D721Med (cell line): ENCODE data around the gene NLRP6.
"Not testable (repeated sequence)": the region's sequence is repeated elsewhere in the genome, so short reads cannot be mapped to it uniquely, and the experiment has no call there.

Source experiments
- DNase-seq: peaks from one replicate; pipeline ENCODE4 v3.0.0; 2011; ENCODE audit warnings: low spot score; ENCODE audit not compliant: insufficient read length
- FAIRE-seq: peaks from 2 replicates; lab custom pipeline; 2011; peaks lifted over from hg19 to GRCh38; lab: Jason Lieb, UNC
- CTCF ChIP-seq: IDR thresholded peaks from 2 replicates; pipeline ENCODE4 v1.5.1; 2012; ENCODE audit warnings: mild to moderate bottlenecking, control low read depth; ENCODE audit not compliant: insufficient read depth; ENCODE audit errors: missing control alignments

Gene NLRP6

GRCh38 chr11:256952-257737 is 21.1 kb upstream of the NLRP6 start:
- DNase-seq: no peak
- FAIRE-seq: no peak
- TF ChIP-seq CTCF: no peak

- FAIRE-seq (no peak), DNase-seq (no peak)
- peak; percentile 32 for TF ChIP-seq CTCF
Observed at GRCh38 chr11:257766-258493, 20.3 kb upstream of the NLRP6 start.

- TF ChIP-seq CTCF: no peak
- DNase-seq: no peak
- FAIRE-seq: no peak
Observed at GRCh38 chr11:259413-259812, 18.8 kb upstream of the NLRP6 start.

- no peak for TF ChIP-seq CTCF
- FAIRE-seq (no peak), DNase-seq (no peak)
Observed at GRCh38 chr11:261624-262023, 16.6 kb upstream of the NLRP6 start.

- TF ChIP-seq CTCF: no peak
- DNase-seq (no peak), FAIRE-seq (no peak)
Observed at GRCh38 chr11:266676-267439, 11.3 kb upstream of the NLRP6 start.

- no peak for DNase-seq
- FAIRE-seq: no peak
- no peak for TF ChIP-seq CTCF
Observed at GRCh38 chr11:267491-267994, 10.7 kb upstream of the NLRP6 start.

- not testable (repeated sequence) for FAIRE-seq, DNase-seq
Observed at GRCh38 chr11:268716-269145, 9.5 kb upstream of the NLRP6 start.
